NB4 (cell line): ENCODE results near the gene PLGLB2.
"Not testable (repeated sequence)": the region's sequence is repeated elsewhere in the genome, so short reads cannot be mapped to it uniquely, and the experiment has no call there.

Experiments used
- MYC ChIP-seq: IDR thresholded peaks from 2 replicates; pipeline ENCODE4 v1.6.1; 2011; ENCODE audit warnings: low read depth, low read length
- POLR2A ChIP-seq: IDR thresholded peaks from 2 replicates; pipeline ENCODE4 v1.6.1; 2011; ENCODE audit warnings: mild to moderate bottlenecking; ENCODE audit not compliant: insufficient read length; ENCODE audit errors: extremely low read depth
- TF ChIP-seq, protein P1 (sequence below): IDR thresholded peaks from one replicate; pipeline ENCODE4 v1.5.1; 2012; ENCODE audit warnings: low read depth, low read length
- TF ChIP-seq, protein P2 (sequence below): IDR thresholded peaks from 2 replicates; pipeline ENCODE4 v1.6.1; 2011; ENCODE audit warnings: low read depth, low read length

DNA sequence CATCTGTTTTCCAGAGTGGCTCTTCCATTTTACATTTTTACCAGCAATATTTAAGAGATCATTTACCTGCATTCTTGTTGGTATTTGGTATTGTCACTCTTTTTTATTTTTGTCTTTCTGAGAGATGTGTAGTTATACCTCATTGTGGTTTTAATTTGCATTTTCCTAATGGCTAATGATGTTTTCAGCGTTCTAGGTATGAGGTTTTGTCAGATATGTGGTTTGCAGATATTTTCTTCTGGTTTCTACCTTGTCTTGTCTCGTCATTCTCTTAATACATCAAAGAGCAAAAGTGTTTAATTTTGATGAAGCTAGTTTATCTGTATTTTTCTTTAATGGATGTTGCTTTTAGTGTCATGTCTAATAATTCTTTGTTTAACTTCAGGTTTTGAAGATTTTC lies 39.5 kb upstream of the PLGLB2 start:
- TF ChIP-seq, protein P1, sequence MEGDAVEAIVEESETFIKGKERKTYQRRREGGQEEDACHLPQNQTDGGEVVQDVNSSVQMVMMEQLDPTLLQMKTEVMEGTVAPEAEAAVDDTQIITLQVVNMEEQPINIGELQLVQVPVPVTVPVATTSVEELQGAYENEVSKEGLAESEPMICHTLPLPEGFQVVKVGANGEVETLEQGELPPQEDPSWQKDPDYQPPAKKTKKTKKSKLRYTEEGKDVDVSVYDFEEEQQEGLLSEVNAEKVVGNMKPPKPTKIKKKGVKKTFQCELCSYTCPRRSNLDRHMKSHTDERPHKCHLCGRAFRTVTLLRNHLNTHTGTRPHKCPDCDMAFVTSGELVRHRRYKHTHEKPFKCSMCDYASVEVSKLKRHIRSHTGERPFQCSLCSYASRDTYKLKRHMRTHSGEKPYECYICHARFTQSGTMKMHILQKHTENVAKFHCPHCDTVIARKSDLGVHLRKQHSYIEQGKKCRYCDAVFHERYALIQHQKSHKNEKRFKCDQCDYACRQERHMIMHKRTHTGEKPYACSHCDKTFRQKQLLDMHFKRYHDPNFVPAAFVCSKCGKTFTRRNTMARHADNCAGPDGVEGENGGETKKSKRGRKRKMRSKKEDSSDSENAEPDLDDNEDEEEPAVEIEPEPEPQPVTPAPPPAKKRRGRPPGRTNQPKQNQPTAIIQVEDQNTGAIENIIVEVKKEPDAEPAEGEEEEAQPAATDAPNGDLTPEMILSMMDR, result not testable (repeated sequence)
- TF ChIP-seq, protein P2, sequence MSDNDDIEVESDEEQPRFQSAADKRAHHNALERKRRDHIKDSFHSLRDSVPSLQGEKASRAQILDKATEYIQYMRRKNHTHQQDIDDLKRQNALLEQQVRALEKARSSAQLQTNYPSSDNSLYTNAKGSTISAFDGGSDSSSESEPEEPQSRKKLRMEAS, result not testable (repeated sequence)
- TF ChIP-seq MYC, POLR2A: not testable (repeated sequence)
